ENCODE data around the gene SPECC1L. TPM values are rescaled to one million over a fixed set of nuclear protein-coding genes. Genes with fewer than 3 reads are reported as not detected.

SPECC1L gene
- total and polyA plus RNA-seq, 2 experiments from 2014 or later: 19.7 to 43.2 TPM

DNA sequence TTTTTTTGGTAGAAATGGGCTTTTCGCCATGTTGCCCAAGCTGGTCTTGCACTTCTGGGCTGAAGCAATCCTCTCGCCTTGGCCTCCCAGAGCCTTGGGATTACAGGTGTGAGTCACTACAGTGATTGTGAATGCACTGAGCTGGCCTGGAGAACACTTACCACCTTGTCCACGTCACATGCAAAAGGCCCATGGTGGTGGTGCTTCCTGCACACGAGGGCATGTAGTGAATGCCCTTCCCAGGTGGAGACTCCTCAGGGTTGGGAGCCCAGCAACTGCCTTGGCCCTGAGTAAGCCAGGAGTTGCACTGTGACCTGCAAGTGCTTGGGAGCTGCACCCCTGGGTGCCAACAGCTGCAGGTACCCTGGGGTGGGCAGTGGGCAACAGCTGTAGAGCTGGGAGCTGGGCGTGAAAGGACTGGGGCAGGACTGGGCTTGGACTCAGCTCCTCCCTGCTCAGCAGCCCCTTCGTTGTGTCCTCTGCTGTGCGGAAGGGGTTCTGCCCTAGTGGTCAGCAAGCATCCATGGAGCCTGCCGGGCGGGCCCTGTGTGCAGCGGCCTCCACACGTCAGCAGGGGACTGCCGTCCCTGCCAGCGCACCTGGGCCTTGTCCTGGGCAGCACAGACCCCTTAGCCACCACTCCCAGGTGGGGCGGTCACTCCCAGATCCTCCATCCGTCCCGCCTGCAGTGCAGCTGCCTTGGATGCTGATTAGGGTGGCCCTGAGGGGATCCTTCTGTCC, 147.4 kb downstream of the SPECC1L start:
- TF ChIP-seq, protein P1, sequence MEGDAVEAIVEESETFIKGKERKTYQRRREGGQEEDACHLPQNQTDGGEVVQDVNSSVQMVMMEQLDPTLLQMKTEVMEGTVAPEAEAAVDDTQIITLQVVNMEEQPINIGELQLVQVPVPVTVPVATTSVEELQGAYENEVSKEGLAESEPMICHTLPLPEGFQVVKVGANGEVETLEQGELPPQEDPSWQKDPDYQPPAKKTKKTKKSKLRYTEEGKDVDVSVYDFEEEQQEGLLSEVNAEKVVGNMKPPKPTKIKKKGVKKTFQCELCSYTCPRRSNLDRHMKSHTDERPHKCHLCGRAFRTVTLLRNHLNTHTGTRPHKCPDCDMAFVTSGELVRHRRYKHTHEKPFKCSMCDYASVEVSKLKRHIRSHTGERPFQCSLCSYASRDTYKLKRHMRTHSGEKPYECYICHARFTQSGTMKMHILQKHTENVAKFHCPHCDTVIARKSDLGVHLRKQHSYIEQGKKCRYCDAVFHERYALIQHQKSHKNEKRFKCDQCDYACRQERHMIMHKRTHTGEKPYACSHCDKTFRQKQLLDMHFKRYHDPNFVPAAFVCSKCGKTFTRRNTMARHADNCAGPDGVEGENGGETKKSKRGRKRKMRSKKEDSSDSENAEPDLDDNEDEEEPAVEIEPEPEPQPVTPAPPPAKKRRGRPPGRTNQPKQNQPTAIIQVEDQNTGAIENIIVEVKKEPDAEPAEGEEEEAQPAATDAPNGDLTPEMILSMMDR (IDR thresholded peaks at IDR 0.05; ENCODE audit: low read depth, low read length): no peak
- H3K4me1 ChIP-seq (ENCODE audit: low read depth): no peaks in the 10 kb centered on the region
- H3K27me3 ChIP-seq: no peaks in the 10 kb centered on the region
- H3K4me3 ChIP-seq: no peak overlapping the region
- H3K36me3 ChIP-seq: peaks cover 24% of the 10 kb centered on the region
- peak overlapping the region; percentile 57 for H3K27ac ChIP-seq
- peak in 1 of 2 donors; percentile 29 for DNase-seq (ENCODE audit: low read depth in 1 of 2, low spot score in 1 of 2)
- no peaks in the 10 kb centered on the region for H3K9me3 ChIP-seq (ENCODE audit: low read depth)

DNA sequence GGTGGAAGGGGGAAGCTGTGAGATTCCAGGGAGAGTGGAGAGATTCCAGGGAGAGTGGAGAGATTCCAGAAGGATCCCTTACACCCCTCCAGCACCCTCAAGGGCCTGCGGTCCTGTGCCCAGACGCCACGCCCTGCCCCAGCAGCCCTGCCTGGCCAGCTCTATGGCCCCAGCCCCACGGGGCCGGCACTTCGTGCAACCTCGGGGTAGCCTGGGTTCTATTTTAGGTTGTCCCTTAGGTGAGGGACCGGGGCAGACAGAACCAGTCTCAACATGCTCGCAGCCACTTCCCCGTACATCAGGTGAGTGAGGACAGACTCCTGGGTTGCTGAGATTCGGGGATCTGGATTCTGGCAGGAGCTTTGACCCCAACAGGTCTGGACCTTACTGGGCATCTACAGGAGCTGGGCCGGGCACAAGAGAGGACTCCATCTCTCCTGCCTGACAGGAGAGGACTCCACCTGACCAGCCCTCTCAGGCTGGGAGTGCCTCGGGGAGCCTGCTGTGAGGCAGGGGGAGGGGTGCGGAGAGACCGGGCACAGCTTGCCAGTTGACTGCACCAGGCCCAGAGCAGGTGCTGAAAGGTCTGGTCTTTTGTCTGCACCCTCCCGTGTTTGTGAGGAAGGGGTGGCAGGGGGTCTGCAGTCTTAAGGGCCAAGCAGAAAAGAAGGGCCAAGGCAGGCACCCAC, 148.3 kb downstream of the SPECC1L start:
- no peak overlapping the region for H3K4me3 ChIP-seq
- TF ChIP-seq, protein P1 (IDR thresholded peaks at IDR 0.05; ENCODE audit: low read depth, low read length): no peak
- peaks cover under 1% of the 10 kb centered on the region for H3K27me3 ChIP-seq
- no peak for DNase-seq (ENCODE audit: low read depth in 1 of 2, low spot score in 1 of 2)
- H3K36me3 ChIP-seq: peaks cover 19% of the 10 kb centered on the region
- peak overlapping the region; percentile 57 for H3K27ac ChIP-seq
- H3K9me3 ChIP-seq (ENCODE audit: low read depth): no peaks in the 10 kb centered on the region
- no peaks in the 10 kb centered on the region for H3K4me1 ChIP-seq (ENCODE audit: low read depth)

DNA sequence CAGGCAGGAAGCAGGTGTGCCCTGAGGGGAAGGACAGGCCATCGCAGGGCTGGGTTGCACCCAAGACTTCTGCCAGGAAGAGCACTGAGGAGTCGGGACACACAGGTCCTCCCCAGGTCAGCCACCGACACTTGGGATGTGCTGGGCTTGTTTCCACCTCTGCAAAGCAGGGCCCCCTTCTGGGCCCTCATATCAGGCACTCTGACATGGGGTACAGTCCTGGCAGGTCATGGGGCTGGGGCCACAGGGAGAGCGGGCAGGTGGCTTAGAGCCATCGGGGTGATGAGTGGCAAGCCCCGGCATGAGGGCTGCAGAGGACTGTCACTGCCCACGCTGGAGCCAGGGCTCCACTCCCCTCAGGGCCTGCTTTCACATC, 148.8 kb downstream of the SPECC1L start:
- Histone ChIP-seq H3K9me3 (ENCODE audit: low read depth) (no peaks in the 10 kb centered on the region), H3K4me3 (no peak overlapping the region), H3K36me3 (peaks cover 15% of the 10 kb centered on the region), H3K27me3 (peaks cover 6% of the 10 kb centered on the region), H3K27ac (peak overlapping the region; percentile 39), H3K4me1 (ENCODE audit: low read depth) (no peaks in the 10 kb centered on the region)
- TF ChIP-seq, protein P1 (IDR thresholded peaks at IDR 0.05; ENCODE audit: low read depth, low read length): no peak
- no peak for DNase-seq (ENCODE audit: low read depth in 1 of 2, low spot score in 1 of 2)

DNA sequence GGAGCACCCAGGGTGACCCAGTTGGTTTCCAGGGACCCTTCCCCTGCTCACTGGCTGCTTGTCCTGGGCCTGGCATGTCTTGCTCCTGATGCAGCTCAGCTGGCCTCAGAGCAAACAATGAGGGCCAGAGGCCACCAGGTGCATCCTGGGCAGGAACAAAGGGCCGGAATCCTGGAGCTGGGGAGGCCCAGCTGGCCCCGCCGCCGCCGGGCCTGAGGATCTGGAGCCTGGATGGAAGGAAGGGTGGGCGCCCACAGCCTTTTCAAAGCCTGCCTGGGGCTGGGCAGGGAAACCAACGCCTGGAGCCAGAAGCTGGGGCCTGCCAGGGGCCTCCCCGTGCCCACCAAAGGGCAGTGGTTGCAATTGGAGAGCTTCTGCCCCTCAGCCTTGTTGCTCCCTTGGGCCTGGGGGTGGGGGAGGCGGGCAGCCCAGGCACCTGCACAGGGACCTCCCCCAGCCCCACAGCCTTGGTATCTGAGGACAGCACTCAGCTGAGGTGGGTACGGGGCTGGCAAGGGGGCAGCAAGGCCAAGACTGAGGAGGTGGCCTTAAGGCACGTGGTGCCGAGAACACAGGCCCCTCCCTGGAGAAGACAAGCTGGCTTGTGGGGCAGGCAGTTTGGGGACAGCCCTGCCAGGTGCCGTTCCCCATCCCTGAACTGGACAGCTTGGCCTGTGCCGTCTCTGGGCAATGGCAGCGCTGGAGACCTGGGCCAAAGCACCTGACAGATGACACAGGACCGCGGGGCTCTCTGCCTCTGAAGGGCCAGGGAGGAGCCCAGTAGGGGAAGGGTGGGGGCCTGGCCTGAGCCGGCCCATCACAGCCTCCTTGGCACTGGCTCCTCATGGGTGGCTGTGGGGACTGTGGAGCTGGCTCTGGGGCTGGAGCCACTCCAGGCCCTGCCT, 149.7 kb downstream of the SPECC1L start:
- H3K27me3 ChIP-seq: peaks cover 13% of the 10 kb centered on the region
- no peak for DNase-seq (ENCODE audit: low read depth in 1 of 2, low spot score in 1 of 2)
- H3K4me1 ChIP-seq (ENCODE audit: low read depth): no peaks in the 10 kb centered on the region
- no peak overlapping the region for H3K4me3 ChIP-seq
- no peaks in the 10 kb centered on the region for H3K9me3 ChIP-seq (ENCODE audit: low read depth)
- TF ChIP-seq, protein P1 (IDR thresholded peaks at IDR 0.05; ENCODE audit: low read depth, low read length): no peak
- peaks cover 6% of the 10 kb centered on the region for H3K36me3 ChIP-seq
- H3K27ac ChIP-seq: no peak overlapping the region

DNA sequence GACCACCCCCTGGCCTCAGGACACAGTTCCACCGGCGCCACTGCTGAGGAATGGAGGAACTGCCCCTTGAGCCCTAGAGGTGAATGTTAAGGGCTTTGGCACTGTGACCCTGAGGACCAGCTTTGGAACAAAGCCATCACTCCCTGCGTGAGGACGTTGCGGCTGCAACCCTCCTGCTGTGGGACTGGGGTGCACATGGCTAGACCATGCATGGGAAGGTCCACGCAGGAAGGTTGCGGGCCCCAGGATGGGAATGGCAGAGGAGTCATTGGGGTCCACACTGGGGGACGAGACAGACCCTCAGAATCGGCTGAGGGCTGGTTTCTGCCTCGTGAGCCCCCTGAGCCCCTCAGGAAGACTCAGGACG, 150.3 kb downstream of the SPECC1L start:
- H3K27me3 ChIP-seq: peaks cover 13% of the 10 kb centered on the region
- no peaks in the 10 kb centered on the region for H3K4me1 ChIP-seq (ENCODE audit: low read depth)
- TF ChIP-seq, protein P1 (IDR thresholded peaks at IDR 0.05; ENCODE audit: low read depth, low read length): no peak
- peaks cover under 1% of the 10 kb centered on the region for H3K36me3 ChIP-seq
- no peak overlapping the region for H3K4me3 ChIP-seq
- no peaks in the 10 kb centered on the region for H3K9me3 ChIP-seq (ENCODE audit: low read depth)
- DNase-seq (ENCODE audit: low read depth in 1 of 2, low spot score in 1 of 2): no peak
- no peak overlapping the region for H3K27ac ChIP-seq
